Calu3 (cell line): ENCODE measurements around the gene BLVRB. TPM values are rescaled to one million over a fixed set of nuclear protein-coding genes. Genes with fewer than 3 reads are reported as not detected.
A peak's percentile ranks its signal among the peaks of the same experiment; 100 is the strongest.

ENCODE experiments used
- BruUV-seq: library from RNA; stranded (reverse); fragments of 400-500 nt; replicated peaks from 2 replicates; lab custom pipeline; 2021; lab: Mats Ljungman, UMichigan
- CTCF ChIA-PET: fragments of 300-600 bp; sonication (Branson Sonifier 250); formaldehyde crosslinking; loops from one replicate; lab custom pipeline; 2022; ENCODE audit warnings: antibody characterized with exemption; lab: Charles Lee
- DNase-seq: peaks from one replicate; pipeline ENCODE4 v3.0.0; 2022
- H3K27ac Mint-ChIP-seq: one replicate; pipeline ENCODE4 v1.8.0; 2022; ENCODE audit warnings: mixed read lengths; ENCODE audit not compliant: unreplicated experiment
- H3K27me3 Mint-ChIP-seq: one replicate; pipeline ENCODE4 v1.8.0; 2022; ENCODE audit warnings: mixed read lengths; ENCODE audit not compliant: unreplicated experiment
- H3K36me3 Mint-ChIP-seq: one replicate; pipeline ENCODE4 v1.8.0; 2022; ENCODE audit warnings: mild to moderate bottlenecking, moderate library complexity, mixed read lengths; ENCODE audit not compliant: insufficient read depth, unreplicated experiment
- H3K4me1 Mint-ChIP-seq: one replicate; pipeline ENCODE4 v1.8.0; 2022; ENCODE audit warnings: mild to moderate bottlenecking, low read depth, mixed read lengths; ENCODE audit not compliant: unreplicated experiment
- H3K4me3 Mint-ChIP-seq: one replicate; pipeline ENCODE4 v1.8.0; 2022; ENCODE audit warnings: mild to moderate bottlenecking, low read depth, moderate library complexity, mixed read lengths; ENCODE audit not compliant: unreplicated experiment
- H3K9me3 Mint-ChIP-seq: one replicate; pipeline ENCODE4 v1.8.0; 2022; ENCODE audit warnings: low read depth, mixed read lengths; ENCODE audit not compliant: unreplicated experiment
- CTCF ChIP-seq: fragments of 200-600 bp; IDR thresholded peaks from one replicate; pipeline ENCODE4 v1.8.0; 2022; ENCODE audit warnings: antibody characterized with exemption; ENCODE audit not compliant: unreplicated experiment
- intact Hi-C: fragments of 100-400 bp; cut with micrococcal nuclease; formaldehyde crosslinking; loops from one replicate; pipeline ENCODE4 v1.10.0; 2022; ENCODE audit not compliant: unreplicated experiment
- total RNA-seq: library from RNA; stranded (reverse); gene quantifications from 2 replicates; pipeline ENCODE4 v1.2.3, GENCODE V29; 2022

Gene BLVRB
- total RNA-seq, 1 experiment from 2014 or later = 107 TPM

GRCh38 chr19:40443131-40443999 is 22.2 kb downstream of the BLVRB start:
- intact Hi-C loops = loop anchor here (10.0 kb wide), 1 partner anchor 139 kb away; no protein-coding TSS in a partner anchor
- H3K4me1 Mint-ChIP-seq = peaks cover 25% of the 10 kb centered on the region
- DNase-seq = peak; percentile 100
- peaks cover 71% of the 10 kb centered on the region for H3K36me3 Mint-ChIP-seq
- peak overlapping the region; percentile 90 for H3K4me3 Mint-ChIP-seq
- TSS peak; percentile 86 for BruUV-seq
- H3K9me3 Mint-ChIP-seq = no peaks in the 10 kb centered on the region
- no peaks in the 10 kb centered on the region for H3K27me3 Mint-ChIP-seq
- CTCF ChIA-PET = interaction anchor here (0.5 to 2.3 kb wide), 15 partner anchors 10 to 503 kb away, joined by 3 to 18 read pairs (median 5); partner anchors contain the start of genes BLVRB, PRX and SERTAD1
- H3K27ac Mint-ChIP-seq = peak overlapping the region; percentile 92
- TF ChIP-seq CTCF = no peak

- peak overlapping the region; percentile 92 for H3K27ac Mint-ChIP-seq
- DNase-seq = no peak
- no peaks in the 10 kb centered on the region for H3K9me3 Mint-ChIP-seq
- TF ChIP-seq CTCF = no peak
- peaks cover 25% of the 10 kb centered on the region for H3K4me1 Mint-ChIP-seq
- CTCF ChIA-PET = interaction anchor here (0.5 to 2.3 kb wide), 12 partner anchors 9 to 164 kb away, joined by 3 to 18 read pairs (median 6); partner anchors contain the start of genes BLVRB, PRX and SERTAD1
- intact Hi-C loops = loop anchor here (10.0 kb wide), 1 partner anchor 138 kb away; no protein-coding TSS in a partner anchor
- peaks cover 67% of the 10 kb centered on the region for H3K36me3 Mint-ChIP-seq
- no TSS peak for BruUV-seq
- H3K27me3 Mint-ChIP-seq = no peaks in the 10 kb centered on the region
- peak overlapping the region; percentile 90 for H3K4me3 Mint-ChIP-seq
Measured at GRCh38 chr19:40442328-40443130, 23.0 kb downstream of the BLVRB start.

GRCh38 chr19:40441719-40442253 is 23.8 kb downstream of the BLVRB start:
- CTCF ChIA-PET = interaction anchor here (2.3 kb wide), 1 partner anchor 21 kb away, joined by 18 read pairs; no protein-coding TSS in a partner anchor
- DNase-seq = no peak
- peak overlapping the region; percentile 90 for H3K4me3 Mint-ChIP-seq
- no TSS peak for BruUV-seq
- H3K9me3 Mint-ChIP-seq = no peaks in the 10 kb centered on the region
- peaks cover 67% of the 10 kb centered on the region for H3K36me3 Mint-ChIP-seq
- TF ChIP-seq CTCF = no peak
- intact Hi-C loops = loop anchor here (10.0 kb wide), 1 partner anchor 137 kb away; no protein-coding TSS in a partner anchor
- H3K4me1 Mint-ChIP-seq = peaks cover 25% of the 10 kb centered on the region
- no peak overlapping the region for H3K27ac Mint-ChIP-seq
- no peaks in the 10 kb centered on the region for H3K27me3 Mint-ChIP-seq

GRCh38 chr19:40438284-40438683 is 27.3 kb downstream of the BLVRB start:
- Mint-ChIP-seq H3K27me3 (no peaks in the 10 kb centered on the region), H3K27ac (no peak overlapping the region), H3K4me1 (peaks cover 16% of the 10 kb centered on the region), H3K9me3 (no peaks in the 10 kb centered on the region), H3K4me3 (no peak overlapping the region), H3K36me3 (peaks cover 48% of the 10 kb centered on the region)
- CTCF ChIA-PET = interaction anchor here (1.3 kb wide), 1 partner anchor 25 kb away, joined by 11 read pairs; no protein-coding TSS in a partner anchor
- TF ChIP-seq CTCF = no peak
- intact Hi-C loops = no loop called here
- no peak for DNase-seq
- BruUV-seq = no TSS peak
